HepG2 (cell line): ENCODE measurements around the gene AK4.

Experiments
- ZNF121 ChIP-seq: sonication (generic); formaldehyde crosslinking; IDR thresholded peaks from 2 replicates; pipeline ENCODE4 v1.5.0; 2020; ENCODE audit warnings: mild to moderate bottlenecking, missing genetic modification reagents
- ZNF569 ChIP-seq: sonication (generic); formaldehyde crosslinking; IDR thresholded peaks from 2 replicates; pipeline ENCODE4 v1.5.0; 2020; ENCODE audit warnings: mild to moderate bottlenecking, missing genetic modification reagents, moderate library complexity, borderline replicate concordance
- TF ChIP-seq, protein P1 (sequence below): sonication (generic); formaldehyde crosslinking; IDR thresholded peaks from 2 replicates; pipeline ENCODE4 v1.5.0; 2020; ENCODE audit warnings: mild to moderate bottlenecking, missing genetic modification reagents, moderate library complexity

DNA sequence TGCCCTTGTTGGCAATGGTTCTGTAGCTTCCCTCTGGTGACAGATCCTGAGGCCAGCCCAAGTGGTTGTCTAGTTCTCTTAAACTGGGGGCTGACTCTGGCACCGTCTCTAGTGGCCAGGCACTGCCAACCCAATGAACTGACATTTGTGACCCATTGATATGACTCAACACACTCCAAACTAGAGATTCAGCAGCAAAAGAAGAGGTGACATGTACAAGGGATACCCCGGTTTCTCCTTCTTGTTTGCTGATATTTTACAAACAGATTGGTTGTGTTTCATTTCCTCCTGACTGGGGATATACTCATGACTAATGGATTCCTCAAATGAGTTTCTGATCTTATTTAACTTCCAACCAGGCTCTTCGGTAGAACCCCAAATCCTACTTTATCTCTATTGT, 95.5 kb downstream of the AK4 start:
- no peak for TF ChIP-seq ZNF121 (CRISPR knock-in tag)
- TF ChIP-seq, protein P1, sequence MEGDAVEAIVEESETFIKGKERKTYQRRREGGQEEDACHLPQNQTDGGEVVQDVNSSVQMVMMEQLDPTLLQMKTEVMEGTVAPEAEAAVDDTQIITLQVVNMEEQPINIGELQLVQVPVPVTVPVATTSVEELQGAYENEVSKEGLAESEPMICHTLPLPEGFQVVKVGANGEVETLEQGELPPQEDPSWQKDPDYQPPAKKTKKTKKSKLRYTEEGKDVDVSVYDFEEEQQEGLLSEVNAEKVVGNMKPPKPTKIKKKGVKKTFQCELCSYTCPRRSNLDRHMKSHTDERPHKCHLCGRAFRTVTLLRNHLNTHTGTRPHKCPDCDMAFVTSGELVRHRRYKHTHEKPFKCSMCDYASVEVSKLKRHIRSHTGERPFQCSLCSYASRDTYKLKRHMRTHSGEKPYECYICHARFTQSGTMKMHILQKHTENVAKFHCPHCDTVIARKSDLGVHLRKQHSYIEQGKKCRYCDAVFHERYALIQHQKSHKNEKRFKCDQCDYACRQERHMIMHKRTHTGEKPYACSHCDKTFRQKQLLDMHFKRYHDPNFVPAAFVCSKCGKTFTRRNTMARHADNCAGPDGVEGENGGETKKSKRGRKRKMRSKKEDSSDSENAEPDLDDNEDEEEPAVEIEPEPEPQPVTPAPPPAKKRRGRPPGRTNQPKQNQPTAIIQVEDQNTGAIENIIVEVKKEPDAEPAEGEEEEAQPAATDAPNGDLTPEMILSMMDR (CRISPR knock-in tag) = no peak
- TF ChIP-seq ZNF569 = no peak
